BE2C (cell line): ENCODE results near the gene RTN4. TPM values are rescaled to one million over a fixed set of nuclear protein-coding genes. Genes with fewer than 3 reads are reported as not detected.

Source experiments
- DNase-seq: peaks from one replicate; pipeline ENCODE4 v3.0.0-alpha.2; 2020
- H3K27me3 ChIP-seq: fragments of 250-450 bp; sonication (Bioruptor Pico); 2 replicates; pipeline ENCODE4 v1.5.1; 2020; ENCODE audit warnings: mild to moderate bottlenecking
- H3K36me3 ChIP-seq: fragments of 250-450 bp; sonication (Bioruptor Pico); 2 replicates; pipeline ENCODE4 v1.5.1; 2020; ENCODE audit warnings: mild to moderate bottlenecking
- H3K4me1 ChIP-seq: fragments of 250-450 bp; sonication (Bioruptor Pico); 2 replicates; pipeline ENCODE4 v1.5.1; 2020
- H3K4me3 ChIP-seq: 2 replicates; pipeline ENCODE4 v1.5.1; 2011; ENCODE audit warnings: low read depth, low read length
- H3K9me3 ChIP-seq: fragments of 250-450 bp; sonication (Bioruptor Pico); 2 replicates; pipeline ENCODE4 v1.5.1; 2020
- polyA plus RNA-seq: library from polyadenylated mRNA; unstranded; fragments of >200 nt; gene quantifications from one replicate; pipeline ENCODE4 v1.2.1, GENCODE V29; 2012; ENCODE audit warnings: low read depth, missing spikeins; ENCODE audit not compliant: insufficient read length, insufficient read depth
- TF ChIP-seq, protein P1 (sequence below): IDR thresholded peaks from 2 replicates; pipeline ENCODE4 v1.5.1; 2012; ENCODE audit warnings: mild to moderate bottlenecking, low read depth, low read length

Gene RTN4
- polyA plus RNA-seq: 102 TPM

DNA sequence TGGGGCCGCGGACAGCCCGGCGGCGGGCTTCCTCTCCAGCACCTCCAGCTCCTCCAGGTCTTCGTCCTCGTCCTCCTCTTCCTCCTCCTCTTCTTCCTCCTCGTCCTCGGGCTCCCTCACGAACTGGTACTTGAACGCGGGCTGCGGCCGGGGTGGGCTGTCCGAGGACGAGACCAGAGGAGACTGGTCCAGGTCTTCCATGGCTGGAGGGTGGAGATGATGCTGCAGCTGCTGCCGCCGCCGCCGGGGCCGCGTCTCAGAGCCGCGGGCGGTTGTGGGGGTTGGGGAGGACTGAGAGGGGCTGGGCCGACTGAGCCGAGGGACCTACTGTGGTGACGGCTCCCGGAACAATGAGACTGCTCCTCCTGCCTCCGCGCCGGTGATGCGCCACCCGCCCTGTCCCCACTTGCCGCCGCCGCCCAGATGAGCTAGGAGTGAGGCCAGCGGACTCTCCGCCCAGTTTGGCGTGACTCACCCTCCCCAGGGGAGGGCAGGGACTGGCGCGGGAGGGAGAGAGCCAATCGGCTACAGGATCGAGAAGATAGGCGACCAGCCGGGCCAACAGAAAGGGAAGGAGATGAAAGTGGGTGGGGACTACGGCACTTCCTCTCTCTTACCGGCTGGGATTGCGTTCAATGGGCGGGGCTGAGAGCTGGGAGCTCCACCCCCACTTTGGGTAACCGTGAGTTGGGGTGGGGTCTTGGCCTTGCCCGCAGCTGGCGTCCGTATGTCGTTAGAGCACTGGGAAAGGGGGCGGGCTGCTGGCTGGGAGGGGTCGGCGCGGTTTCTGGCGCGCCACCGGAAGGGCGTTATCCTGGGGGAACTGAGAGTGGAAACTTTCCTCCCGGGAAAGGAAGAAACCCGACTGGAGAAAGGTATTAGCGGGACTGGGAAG, at the start of gene RTN4:
TSS of gene RTN4 (minus strand) at position 352 of the 895 bp plus-strand sequence. CDS start at position 201, 151 bp downstream.
- H3K4me1 ChIP-seq: no peaks in the 10 kb centered on the region

GRCh38 chr2:55099493-55099877, 49.2 kb upstream of the RTN4 start:
- Histone ChIP-seq H3K4me1 (peaks cover 6% of the 10 kb centered on the region), H3K27me3 (no peaks in the 10 kb centered on the region), H3K4me3 (no peak overlapping the region), H3K36me3 (no peaks in the 10 kb centered on the region), H3K9me3 (no peaks in the 10 kb centered on the region)
- TF ChIP-seq, protein P1, sequence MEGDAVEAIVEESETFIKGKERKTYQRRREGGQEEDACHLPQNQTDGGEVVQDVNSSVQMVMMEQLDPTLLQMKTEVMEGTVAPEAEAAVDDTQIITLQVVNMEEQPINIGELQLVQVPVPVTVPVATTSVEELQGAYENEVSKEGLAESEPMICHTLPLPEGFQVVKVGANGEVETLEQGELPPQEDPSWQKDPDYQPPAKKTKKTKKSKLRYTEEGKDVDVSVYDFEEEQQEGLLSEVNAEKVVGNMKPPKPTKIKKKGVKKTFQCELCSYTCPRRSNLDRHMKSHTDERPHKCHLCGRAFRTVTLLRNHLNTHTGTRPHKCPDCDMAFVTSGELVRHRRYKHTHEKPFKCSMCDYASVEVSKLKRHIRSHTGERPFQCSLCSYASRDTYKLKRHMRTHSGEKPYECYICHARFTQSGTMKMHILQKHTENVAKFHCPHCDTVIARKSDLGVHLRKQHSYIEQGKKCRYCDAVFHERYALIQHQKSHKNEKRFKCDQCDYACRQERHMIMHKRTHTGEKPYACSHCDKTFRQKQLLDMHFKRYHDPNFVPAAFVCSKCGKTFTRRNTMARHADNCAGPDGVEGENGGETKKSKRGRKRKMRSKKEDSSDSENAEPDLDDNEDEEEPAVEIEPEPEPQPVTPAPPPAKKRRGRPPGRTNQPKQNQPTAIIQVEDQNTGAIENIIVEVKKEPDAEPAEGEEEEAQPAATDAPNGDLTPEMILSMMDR: no peak
- no peak for DNase-seq

More for the DNA sequence above, at the start of gene RTN4:
- Histone ChIP-seq H3K9me3 (no peaks in the 10 kb centered on the region), H3K4me3 (peak within 1 kb of the TSS; percentile 84), H3K36me3 (0 out of 2 replicates have a peak, but pooled peaks cover 3% of the 10 kb centered on the region), H3K27me3 (no peaks in the 10 kb centered on the region)
- peak; percentile 95 for DNase-seq
- TF ChIP-seq, protein P1: no peak

DNA sequence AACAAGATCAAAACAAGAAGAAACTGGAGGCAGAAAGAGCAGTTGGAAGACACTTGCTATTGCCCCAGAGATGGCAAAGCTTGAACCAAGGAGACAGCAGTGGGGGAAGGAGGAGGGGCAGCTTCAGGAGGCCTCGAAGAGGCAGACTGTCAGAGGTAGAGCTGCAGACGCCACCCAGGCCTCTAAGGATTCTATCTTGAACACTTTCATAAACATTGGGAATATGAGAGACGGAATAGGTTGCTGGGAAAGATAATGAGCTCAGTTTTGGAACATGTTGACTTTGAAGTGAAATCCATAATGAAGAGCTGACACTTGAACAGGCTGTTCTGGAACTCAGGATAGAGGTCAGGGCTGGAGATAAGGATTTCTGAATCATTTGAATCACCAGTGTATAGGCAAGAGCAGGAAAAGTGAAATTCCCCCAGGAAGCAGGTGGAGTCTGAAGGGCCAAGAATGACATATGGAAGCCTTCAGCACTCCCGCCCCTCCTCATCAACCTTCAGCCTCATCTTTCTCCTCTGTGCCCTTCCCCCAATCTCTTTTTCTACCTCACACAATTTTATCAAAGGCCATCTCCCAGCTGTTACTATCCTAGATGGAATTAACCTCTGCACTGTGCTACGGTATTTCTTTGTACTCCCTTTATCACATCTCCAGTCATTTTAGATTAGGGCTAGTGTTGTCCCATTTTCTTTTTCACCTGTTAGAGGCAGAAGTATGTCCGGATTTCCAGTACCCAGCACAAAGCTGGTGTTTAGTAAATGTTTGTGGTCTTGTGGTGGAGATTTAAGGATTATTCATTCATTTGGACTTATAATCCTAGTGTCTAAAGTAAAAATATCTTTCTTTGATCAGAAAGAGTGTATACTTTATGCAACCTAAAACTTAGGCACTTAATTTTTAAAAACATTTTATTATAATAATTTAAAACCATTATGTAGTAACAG, 47.5 kb upstream of the RTN4 start:
- no peak overlapping the region for H3K4me3 ChIP-seq
- H3K27me3 ChIP-seq: no peaks in the 10 kb centered on the region
- no peak for DNase-seq
- peaks cover 6% of the 10 kb centered on the region for H3K4me1 ChIP-seq
- TF ChIP-seq, protein P1: no peak
- no peaks in the 10 kb centered on the region for H3K9me3 ChIP-seq
- no peaks in the 10 kb centered on the region for H3K36me3 ChIP-seq

DNA sequence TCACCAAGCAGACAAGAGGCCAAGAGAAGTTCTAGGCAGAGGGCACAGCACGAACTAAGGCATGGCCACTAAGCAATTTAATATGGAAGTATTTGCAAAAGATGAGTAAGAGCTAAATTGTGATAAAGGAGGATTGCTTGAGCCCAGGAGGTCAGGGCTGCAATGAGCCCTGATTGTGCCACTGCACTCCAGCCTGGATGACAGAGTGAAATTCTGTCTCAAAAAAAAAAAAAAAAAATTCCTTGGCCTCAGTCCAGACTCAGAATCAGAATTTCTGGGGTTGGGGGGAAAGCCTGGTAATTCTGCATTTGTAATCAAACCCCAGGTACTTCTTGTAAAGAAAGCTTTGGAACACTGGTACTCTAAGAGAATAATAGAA, 46.8 kb upstream of the RTN4 start:
- H3K4me1 ChIP-seq: peaks cover 2% of the 10 kb centered on the region; the same call in 1 of the 2 replicates
- H3K4me3 ChIP-seq: no peak overlapping the region
- no peak for DNase-seq
- H3K9me3 ChIP-seq: no peaks in the 10 kb centered on the region
- TF ChIP-seq, protein P1: no peak
- H3K36me3 ChIP-seq: no peaks in the 10 kb centered on the region
- H3K27me3 ChIP-seq: no peaks in the 10 kb centered on the region

- H3K27me3 ChIP-seq: no peaks in the 10 kb centered on the region
- TF ChIP-seq, protein P1: no peak
- DNase-seq: no peak
- no peaks in the 10 kb centered on the region for H3K4me1 ChIP-seq
- no peaks in the 10 kb centered on the region for H3K9me3 ChIP-seq
- H3K36me3 ChIP-seq: no peaks in the 10 kb centered on the region
- H3K4me3 ChIP-seq: no peak overlapping the region
These were observed 46.3 kb upstream of the RTN4 start for GRCh38 chr2:55096586-55096985.
